AG10803 (cell line): ENCODE measurements around the gene COL23A1.

Experiments
- DNase-seq: peaks from one replicate; pipeline ENCODE4 v3.0.0; 2010; ENCODE audit warnings: low read depth
- H3K4me3 ChIP-seq: 2 replicates; pipeline ENCODE4 v1.5.1; 2011; ENCODE audit warnings: mild to moderate bottlenecking, low read length, control low read depth
- TF ChIP-seq, protein P1 (sequence below): conservative IDR thresholded peaks from 2 replicates; pipeline ENCODE4 v1.5.1; 2011; ENCODE audit warnings: mild to moderate bottlenecking, low read length, control low read depth, inconsistent platforms

COL23A1 gene

DNA sequence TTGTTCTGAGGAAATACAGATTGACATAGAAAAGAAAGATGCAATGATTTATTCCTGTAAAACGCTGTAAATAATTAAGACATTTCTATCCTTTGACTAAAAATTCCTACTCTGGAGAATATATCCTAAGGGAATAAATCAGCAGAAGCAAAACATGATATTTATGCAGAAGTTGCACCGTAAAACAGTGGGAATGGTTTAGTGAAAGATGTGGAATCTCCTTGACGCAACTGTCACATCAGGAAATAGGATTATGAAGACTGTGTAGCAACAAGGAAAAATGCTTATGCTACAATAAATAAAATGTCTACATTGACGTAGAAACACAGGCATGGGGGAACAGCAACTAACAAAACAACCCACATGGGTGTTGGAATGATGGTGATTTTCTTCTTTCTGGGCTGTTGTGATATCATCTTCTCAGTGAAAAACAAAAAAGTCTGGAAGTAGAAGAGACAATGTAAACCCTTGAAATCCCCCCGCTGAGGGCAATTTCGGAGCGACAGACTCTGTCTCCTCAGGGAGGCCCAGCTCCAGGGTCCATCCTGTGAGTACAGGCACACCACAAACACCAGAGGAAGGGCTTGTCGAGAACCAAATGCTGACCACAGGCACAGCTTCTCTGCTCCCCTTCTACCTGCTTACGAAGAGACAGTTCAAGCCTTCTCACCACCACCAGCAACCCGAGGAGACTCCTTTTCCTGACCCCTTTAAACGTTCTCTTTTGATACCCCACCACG is 25.2 kb downstream of the COL23A1 start:
- DNase-seq = peak; percentile 27
- no peak overlapping the region for H3K4me3 ChIP-seq
- TF ChIP-seq, protein P1, sequence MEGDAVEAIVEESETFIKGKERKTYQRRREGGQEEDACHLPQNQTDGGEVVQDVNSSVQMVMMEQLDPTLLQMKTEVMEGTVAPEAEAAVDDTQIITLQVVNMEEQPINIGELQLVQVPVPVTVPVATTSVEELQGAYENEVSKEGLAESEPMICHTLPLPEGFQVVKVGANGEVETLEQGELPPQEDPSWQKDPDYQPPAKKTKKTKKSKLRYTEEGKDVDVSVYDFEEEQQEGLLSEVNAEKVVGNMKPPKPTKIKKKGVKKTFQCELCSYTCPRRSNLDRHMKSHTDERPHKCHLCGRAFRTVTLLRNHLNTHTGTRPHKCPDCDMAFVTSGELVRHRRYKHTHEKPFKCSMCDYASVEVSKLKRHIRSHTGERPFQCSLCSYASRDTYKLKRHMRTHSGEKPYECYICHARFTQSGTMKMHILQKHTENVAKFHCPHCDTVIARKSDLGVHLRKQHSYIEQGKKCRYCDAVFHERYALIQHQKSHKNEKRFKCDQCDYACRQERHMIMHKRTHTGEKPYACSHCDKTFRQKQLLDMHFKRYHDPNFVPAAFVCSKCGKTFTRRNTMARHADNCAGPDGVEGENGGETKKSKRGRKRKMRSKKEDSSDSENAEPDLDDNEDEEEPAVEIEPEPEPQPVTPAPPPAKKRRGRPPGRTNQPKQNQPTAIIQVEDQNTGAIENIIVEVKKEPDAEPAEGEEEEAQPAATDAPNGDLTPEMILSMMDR = no peak

DNA sequence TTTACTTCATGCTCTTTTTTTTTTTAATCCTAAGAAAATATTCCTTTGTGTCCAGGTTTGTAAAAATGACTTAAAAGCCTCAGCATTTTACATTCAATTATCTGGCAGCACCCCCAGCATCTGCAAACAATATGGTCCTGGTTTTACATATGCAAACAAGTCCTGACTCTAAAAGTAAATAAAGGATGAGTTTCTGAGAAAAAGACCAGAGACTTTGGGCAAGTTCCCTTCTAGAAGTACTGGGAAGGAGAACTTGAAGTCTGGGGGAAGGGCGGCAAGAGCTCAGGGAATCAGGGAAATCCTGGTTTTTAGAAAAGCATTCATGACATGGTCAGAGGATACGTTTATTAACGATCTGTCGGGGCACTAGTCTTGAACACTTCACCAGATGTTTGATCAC is 25.8 kb downstream of the COL23A1 start:
- DNase-seq = peak; percentile 11
- no peak overlapping the region for H3K4me3 ChIP-seq
- TF ChIP-seq, protein P1 = no peak

DNA sequence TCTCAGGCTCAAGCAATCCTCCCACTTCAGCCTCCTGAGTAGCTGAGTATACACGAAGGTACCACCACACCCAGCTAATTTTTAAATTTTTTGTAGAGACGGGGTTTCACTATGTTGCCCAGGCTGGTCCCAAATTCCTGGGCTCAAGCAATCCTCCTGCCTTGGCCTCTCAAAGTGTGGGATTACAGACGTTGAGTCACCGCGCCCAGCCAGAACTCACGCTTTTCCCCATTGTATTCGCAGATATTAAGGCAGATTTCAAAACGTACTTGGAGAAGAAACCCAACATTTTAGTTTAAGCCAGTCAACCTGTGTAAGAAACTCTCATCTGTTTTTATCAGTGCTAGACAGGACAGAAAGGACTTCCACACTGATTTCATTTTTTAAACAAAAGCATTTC is 26.6 kb downstream of the COL23A1 start:
- TF ChIP-seq, protein P1 = no peak
- DNase-seq = no peak
- no peak overlapping the region for H3K4me3 ChIP-seq

DNA sequence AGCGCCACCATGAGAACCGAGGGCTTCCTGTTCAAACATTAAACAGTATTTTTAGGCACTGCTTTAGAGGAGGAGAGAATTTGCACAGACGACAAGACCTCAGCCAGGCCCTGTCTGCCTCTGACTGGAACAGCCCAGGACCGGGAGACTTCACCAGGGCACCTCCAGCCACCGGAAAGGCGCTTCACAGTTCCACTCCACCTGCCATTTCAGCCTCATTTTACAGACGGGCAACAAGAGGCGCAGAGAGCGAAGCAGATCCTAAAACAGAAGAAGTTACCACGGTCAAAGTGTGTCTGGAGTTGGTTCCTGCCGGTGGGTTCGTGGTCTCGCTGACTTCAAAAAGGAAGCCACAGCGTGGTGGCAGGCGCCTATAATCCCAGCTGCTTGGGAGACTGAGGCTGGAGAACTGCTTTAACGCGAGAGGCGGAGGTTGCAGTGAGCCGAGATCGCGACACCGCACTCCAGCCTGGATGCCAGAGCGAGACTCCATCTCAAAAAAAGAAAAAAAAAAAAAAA is 28.4 kb downstream of the COL23A1 start:
- TF ChIP-seq, protein P1 = no peak
- DNase-seq = no peak
- no peak overlapping the region for H3K4me3 ChIP-seq

DNA sequence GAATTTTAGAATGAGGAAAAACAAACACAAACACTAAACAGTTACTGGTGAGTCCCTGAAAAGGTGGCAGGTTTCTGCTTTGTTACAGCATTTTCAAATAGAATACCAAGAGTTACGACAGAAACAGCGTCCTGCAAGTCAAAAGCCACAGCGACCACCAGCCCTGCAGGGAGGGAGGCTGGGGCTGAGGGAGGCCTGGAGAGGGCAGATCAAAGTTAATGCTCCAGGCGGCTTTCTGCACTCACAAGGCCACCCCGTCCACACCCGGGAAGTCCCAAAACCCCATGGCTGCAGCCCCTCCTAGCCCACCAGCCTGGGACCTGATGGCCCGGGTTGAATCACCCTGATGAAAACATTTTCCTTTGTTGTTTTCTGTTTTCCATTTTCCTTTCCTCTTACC is 29.3 kb downstream of the COL23A1 start:
- TF ChIP-seq, protein P1 = no peak

DNA sequence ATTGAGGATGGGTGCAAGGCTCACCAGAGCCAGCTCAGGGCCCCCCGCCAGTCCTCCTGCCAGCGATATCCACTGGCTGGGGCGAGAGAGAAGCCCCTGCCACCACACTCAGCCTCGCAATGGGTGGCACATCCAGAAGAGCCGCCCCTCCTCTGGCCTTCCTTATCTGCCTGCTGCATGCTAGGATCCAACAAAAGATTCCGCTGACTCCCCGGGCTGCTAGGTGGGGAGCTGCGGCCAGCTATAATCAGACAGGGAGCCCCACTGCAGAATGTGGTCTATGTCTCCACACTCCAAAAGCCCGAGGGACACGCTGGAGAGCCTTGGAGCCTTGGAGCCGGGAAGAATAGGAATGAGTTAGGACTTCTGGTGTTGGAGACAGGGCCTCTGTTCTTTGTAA is 32.8 kb downstream of the COL23A1 start:
- H3K4me3 ChIP-seq = no peak overlapping the region
- no peak for DNase-seq
- TF ChIP-seq, protein P1 = no peak

More for the DNA sequence above, 29.3 kb downstream of the COL23A1 start:
- DNase-seq = no peak
- H3K4me3 ChIP-seq = no peak overlapping the region

DNA sequence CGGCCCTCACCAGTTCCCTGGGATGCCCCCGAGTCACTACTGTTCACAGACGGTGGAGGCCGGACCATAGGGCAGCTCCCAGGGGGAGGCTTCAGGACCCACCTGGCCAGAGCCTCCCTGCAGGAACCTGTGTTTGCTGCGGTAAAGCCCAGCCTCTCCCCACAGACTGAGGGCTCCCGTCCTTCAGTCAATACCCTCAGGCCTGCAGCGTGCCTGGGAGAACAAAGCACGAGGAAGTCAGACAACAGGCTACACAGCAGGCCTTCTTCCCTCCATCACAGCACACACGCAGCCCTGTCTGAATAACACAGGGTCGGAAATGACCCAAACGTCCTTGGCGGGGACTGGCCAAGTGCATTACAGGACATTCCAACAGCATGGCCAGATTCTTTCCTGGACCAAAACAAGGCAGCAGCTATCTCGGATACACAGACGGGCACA is 34.4 kb downstream of the COL23A1 start:
- no peak overlapping the region for H3K4me3 ChIP-seq
- no peak for DNase-seq
- TF ChIP-seq, protein P1 = no peak
